HG03103 (cell line): ENCODE data around the gene CDH11.

Experiments
- ATAC-seq: cut with Tn5 transposase; IDR thresholded peaks from one replicate; pipeline ENCODE4 v1.9.1; 2021; ENCODE audit warnings: low read depth; ENCODE audit not compliant: unreplicated experiment

The CDH11 gene

DNA sequence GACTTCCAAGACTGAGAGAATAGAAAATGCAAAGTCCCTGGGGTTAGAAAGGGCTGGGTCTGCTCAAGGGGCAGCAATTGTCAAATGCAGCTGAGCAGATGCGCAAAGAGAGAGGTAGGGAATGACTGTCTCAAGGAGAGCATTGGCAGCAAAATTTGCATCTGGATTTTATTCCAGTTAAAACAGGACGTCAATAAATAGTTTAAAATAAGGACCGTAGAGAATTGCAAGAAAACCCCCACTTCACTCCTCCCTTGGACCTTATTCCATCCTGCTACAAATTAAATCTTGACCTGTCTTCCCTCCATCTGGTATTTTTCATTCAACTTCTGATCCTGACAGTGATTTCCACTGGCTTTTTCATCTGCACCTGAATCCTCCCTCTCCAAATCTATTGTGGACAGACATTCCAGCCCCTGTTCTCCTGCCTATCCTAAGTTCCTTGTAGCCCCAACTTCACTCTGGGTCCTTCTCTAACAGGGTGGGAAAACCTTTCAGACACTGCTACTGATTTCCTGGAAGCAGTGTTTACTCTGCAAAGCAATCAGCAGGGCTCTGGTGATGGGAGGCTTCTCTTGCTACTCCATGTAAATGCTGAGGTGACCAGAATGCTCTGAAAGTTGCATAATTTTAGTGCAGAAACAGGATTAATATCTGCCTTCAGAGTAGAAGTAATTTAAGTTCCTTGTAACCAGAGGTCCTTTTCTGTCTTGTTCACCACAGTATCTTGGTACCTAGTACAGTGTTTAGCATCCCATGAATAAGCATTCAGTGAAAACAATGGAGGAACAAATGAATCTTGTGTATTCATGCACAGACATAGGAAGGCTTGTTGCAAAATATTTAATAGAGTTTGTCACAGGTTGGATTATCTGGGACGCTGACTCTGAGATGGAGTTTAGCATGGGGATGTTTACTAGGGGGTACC is 79.2 kb downstream of the CDH11 start:
- no peak for ATAC-seq

DNA sequence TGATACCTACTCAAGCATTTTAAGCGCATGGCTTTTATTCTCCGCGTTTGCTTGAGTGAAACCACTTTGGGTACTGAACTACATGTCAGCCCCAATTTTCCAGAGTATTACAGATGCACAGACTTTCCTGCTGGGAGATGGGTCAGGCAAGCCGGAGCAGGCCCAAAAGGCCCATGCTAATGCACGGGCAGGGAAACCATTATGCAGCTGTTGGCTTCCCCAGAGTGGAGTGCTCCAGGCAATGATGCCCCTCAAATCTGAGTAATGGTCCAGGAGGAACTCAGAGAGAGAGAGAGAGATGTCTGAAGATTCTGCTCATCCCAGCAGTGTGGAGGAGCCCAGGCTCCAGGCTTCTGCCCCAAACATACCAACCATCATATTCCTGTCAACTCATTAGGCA is 80.2 kb downstream of the CDH11 start:
- ATAC-seq: no peak

DNA sequence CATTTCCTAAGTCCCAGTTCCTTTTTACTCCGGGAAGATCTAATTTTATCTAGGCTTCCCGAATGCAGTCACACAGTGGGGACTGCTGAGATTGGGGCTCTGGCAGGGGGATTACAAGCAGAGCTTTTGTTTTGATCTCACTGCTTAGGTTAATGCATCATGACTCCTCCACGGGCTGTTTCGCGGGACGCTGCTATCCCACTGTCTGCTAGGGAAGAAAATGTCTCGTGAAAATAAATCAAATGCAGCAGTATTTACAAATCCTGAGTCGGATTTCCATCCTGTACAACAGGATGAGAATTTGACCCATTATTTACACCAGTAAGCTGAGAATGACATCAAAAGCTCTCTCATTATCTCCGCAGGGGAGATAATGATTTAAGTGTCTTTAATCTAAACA is 83.8 kb downstream of the CDH11 start:
- ATAC-seq: no peak

DNA sequence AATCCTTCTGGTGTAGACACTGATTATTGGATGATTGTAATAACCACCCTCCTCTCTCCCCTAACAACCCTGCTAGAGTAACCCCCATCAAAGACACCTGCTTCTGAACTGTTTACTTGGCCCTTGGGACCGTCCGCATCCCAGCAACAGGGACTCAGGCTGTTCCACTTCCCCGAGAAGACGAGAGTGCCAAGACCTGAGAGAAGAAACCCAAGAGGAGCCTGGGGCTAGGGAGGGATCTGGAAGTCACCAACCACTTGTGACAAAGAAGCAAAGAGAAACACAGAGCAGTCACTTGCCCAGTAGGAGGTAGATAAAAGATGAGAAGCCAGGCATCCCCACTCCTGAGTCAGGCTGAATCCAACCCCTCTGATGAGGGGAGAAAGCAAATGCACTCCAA is 84.3 kb downstream of the CDH11 start:
- ATAC-seq: no peak

DNA sequence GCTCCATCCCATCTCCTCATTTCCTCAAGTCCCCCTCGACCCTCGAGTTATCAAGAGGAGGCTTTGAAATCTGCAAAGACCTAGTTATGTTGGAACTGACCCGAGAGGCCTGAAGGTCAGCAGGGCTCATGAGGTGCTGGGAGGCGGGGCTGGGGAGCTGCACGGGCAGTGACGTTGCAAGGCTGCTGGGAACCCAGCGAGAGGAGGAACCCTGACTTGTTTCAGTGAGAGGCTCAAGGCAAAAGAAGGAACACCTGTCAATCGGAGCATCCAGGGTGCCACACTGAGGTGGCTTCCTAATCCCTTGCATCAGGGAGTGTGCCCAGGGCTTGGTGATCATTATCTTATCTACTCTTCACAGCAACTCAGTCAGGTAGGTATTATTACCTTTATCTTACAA is 86.9 kb downstream of the CDH11 start:
- no peak for ATAC-seq

DNA sequence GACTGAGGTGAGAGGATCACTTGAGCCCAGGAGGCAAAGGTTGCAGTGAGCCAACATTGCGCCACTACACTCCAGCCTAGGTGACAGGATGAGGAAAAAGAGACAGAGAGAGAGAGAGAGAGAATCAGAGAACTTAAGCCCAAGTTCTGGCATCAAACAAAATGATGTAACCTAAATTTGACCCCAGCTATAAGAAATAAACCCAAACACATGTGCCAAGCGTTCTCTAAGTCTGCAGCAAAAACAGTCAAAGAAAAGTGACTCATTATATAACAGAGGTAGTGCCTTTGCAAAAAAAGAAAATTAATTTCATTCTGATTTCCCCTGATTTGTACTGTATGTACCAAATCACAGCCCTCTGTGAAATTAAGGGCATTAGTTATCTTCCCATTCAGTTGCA is 89.5 kb downstream of the CDH11 start:
- no peak for ATAC-seq

DNA sequence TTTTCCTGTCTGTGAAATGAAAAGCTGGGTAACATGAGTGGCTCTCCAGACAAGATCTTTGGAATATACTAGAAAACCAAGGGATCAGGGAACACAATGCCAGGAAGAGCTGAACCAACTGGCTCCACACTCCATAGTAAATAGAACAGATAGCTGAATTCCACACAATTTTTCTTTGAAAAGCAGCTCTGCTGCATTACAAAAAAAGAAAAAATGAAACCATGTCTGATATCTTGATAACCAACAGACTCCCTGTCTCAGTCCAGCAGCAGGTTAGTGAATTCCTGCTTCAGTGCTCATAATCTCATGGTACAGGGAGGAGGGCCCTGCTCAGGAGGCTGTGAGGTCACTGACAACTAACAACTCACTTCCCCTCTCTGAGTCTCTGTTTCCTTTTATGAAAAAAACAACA is 97.1 kb downstream of the CDH11 start:
- no peak for ATAC-seq

DNA sequence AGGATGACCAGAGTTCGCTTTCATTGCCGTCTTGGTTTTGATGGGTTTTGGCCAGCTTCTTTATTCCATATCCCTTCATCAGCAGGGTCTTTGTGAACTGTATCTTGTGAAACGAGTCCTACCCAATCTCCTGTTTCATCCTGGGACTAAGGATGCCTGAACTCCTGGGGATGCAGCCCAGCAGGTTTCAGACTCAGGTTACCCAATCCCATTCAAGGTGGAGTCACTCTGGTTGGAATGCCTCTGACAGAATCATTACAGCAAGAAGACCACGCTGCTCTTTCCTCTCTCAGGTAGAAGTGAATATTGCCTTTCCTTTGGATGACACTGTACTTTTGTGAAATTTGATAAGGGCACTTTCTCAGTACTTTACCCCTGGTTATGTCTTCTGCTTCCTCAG is 98.1 kb downstream of the CDH11 start:
- ATAC-seq: no peak

DNA sequence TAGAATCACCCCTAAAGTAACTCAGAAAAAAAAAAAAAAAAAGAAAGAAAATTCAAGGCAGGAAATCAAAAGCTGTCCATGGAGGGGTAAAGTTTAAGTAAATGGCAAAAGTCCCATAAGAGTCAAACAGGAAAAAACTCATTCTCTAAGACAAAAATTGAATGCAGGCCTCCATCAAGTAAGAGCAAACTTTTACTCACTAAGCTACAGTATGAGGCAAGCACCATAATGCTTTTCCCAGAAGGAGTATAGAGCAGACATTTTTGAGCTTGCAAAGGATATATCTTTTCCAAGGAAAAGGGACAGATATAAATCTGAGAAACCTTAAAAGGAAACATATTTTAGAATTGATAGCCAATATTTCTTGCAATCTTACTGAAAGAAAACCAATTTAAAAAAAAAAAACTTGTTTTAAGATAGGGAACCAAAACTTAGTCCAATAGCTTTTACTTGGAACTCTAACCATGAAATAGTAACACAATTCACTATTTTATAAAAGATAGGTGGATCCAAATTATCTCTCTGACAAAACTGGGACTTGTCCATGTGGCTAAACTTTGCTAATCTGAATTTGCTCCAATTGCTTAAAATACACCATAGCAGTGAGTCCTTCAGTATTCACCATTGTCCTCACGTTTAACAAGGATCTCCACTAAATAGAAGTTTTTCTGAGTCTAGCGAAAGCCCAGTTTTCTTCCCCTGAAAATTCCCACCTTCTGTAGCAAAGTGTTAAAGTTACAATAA is 99.8 kb downstream of the CDH11 start:
- no peak for ATAC-seq

DNA sequence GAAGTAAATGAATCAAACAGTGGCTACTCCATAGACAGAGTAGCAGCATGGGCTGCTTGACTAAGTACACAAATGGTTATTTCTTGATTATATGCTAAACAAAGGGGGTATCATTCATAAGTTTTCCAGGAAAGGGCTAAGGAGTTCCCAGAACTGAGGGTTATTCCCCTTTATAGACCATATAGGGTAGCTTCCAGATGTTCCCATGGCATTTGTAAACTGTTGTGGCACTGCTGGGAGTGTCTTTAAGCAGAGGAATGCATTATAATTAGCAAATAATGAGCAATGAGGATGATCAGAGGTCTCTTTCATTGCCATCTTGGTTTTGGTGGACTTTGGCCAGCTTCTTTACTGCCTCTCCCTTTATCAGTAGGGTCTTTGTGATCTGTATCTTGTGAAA is 105.1 kb downstream of the CDH11 start:
- no peak for ATAC-seq

DNA sequence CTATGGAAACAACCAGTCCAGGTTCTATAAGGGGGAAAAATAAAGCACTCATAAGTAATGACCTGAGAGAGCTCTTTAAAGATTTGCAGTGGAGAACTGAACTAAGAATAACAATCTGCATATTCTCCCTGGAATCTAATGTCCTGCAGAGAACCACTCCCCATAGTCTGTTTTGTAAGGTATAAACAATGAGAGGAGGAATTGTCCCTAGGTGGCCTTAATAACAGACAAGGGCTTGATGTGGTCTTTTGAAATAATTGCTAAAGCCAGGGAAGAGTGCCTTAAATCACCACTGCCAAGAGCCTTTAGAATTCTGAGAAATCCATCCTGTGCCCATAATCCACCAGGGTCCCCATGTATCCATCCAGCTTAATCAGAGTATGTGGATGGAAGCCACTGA is 106.3 kb downstream of the CDH11 start:
- ATAC-seq: no peak

DNA sequence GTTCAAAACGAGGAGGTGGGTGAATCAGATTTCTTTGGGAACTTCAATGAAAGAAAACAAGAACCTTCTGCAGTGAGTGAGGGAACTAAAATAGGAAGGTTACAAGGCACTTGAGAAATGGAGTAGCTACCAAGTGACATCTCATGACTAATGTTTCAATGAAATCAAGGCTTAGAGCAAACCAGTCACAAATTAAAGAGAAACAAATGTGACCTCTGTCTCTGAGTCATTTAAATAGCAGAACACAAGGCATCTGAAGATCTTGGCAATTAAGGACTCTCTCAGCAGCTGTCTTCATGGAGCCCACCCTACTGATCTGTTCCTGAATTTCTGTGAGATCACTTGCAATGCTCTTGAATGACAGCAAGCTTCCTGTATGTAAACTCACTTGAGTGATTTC is 109.5 kb downstream of the CDH11 start:
- no peak for ATAC-seq

DNA sequence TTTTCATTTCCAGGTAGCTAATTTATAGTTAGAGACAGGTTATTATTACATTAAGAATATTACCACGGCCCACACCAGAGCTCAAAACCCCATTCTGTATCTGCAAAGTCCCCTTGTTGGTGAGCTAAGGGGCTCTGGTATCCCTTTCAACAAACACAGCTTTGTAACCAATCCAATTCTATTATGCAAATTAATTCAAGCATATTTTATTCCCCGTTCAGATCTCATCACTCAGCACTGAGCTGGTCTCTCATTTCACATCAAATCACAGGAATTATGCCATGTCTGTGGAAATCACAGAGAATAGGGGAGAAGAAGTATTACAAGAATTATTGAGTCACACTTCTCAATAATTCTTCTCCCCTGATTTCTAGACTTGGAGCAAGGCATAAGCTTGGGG is 111.7 kb downstream of the CDH11 start:
- ATAC-seq: no peak

DNA sequence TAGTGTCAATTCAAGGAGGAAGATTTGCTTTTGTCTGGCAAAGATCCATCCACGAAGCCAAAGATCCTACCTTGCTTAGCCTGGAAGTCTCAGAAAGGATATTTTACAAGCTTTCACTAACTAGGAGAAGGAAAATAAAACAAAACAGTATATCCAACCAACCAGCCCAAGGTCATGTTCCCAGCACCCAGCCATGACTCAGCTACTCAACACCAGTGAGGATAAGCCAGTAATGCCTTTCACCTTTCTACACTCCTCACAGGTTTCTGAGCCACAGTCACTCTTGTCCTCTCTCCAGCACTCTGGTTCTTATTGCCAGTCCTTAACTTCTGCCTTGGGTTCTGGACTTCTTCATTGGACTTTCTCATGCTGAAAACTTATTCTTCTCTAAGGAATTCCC is 116.2 kb downstream of the CDH11 start:
- no peak for ATAC-seq

DNA sequence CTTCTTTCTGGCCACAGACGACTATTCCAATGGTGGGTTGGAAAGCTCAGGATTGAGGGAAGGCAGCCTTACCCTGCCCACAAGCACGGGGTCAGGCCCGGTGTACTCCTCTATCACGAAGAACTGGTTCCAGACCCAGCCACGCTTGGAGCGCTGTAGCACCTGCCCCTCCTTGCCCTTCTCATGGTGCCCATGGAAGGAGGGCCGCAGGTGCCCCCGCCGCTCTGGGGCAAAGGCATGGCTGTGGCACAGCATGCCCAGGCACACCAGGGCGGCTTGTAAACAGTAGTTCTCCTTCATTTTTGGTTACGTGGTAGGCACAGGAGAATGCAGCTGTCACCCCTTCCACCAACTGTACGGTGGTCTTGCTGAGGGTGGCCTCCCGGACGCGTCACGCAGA is 117.3 kb downstream of the CDH11 start:
- no peak for ATAC-seq

DNA sequence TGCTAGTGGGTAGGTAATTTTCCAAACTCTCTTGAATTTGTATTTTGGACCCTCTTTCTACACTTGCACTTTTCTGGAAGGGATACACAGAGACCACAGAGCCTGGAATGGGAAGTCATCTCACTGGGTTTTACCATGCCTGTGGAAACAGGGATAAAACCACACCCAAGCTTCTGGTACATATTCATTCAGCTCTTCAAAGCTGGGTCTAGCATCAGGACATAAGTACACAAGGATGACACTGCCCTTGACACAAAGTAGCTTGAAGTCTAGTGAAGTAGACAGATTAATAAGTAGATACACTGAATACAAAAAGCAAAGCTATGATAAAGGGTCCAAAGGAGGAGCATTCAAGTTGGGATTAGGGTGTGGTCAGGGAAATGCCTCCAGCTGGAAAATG is 118.2 kb downstream of the CDH11 start:
- ATAC-seq: no peak

DNA sequence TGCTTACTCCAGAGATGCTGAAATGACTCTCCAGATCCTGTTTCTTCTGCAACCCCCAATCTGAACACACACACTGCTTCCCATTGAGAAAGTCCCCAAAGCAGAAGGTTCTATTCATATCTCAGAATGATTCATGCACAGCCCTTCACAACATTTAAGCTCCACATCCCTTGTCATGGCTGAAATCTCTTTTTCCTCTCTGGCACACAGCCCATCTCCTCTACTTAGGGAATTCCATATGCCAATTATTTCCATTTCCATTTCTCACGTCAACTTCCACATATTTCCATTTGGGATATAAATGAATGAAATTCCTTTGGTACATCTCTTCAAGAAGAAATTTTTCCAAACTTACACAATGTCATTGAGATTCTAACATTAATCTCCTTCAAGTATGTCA is 119.6 kb downstream of the CDH11 start:
- ATAC-seq: no peak

DNA sequence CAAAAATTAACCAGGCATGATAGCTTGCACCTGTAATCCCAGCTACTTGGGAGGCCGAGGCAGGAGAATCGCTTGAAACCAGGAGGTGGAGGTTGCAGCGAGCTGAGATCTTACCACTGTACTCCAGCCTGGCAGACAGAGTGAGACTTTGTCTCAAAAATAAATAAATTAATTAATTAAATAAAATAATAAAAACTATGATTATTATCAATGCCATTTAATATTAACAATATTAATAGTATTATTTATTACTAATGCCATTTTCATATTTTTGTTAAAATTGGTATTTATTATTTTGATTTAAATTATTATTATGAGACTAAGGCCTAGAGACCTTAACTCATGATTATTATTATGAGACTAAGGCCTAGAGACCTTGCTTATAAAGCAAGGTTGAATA is 121.2 kb downstream of the CDH11 start:
- no peak for ATAC-seq

DNA sequence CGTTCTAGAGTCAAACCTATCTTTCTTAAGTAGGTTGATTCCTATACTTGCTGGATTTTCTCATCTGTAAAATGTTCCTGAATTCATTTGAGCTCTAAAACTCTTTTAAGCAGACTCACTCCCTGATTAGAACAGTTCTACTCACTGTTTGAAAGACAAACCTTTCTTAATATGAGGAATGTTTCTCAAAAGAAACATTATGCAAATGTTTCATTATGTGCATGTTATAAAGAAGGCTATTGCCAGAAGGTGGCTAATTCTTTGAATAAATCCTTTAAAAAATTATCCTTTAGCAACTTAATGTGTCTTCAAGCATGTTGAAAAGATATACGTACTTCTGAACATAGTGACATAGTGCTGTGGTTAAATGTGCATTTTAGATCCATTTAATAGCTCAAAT is 124.1 kb downstream of the CDH11 start:
- ATAC-seq: no peak

DNA sequence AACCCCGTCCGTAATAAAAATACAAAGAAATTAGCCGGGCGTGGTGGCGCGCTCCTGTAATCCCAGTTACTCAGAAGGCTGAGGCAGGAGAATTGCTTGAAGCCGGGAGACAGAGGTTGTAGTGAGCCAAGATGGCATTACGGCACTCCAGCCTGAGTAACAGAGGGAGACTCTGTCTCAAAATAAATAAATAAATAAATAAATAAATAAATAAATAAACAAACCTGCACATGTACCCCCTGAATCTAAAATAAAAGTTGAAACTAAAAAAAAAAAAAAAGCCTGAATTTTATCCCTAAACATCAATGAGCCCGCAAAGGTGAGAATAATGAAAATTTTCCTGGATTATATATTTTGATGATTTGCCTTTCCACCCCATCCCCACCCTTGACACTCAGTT is 124.7 kb downstream of the CDH11 start:
- no peak for ATAC-seq

DNA sequence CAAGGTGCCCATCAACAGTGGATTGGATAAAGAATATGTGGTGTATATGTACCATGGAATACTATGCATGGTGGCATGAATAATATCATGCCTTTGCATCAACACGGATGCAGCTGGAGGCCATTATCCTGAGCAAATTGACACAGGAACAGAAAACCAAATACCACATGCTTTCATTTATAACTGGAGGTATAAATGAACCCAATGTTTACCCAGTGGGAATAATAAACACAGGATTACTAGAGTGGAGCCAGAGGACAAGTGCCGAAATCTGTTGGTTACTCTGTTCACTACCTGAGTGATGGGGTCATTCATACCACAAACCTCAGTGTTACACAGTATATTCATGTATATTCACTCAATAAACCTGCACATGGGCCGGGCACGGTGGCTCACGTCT is 125.2 kb downstream of the CDH11 start:
- no peak for ATAC-seq

DNA sequence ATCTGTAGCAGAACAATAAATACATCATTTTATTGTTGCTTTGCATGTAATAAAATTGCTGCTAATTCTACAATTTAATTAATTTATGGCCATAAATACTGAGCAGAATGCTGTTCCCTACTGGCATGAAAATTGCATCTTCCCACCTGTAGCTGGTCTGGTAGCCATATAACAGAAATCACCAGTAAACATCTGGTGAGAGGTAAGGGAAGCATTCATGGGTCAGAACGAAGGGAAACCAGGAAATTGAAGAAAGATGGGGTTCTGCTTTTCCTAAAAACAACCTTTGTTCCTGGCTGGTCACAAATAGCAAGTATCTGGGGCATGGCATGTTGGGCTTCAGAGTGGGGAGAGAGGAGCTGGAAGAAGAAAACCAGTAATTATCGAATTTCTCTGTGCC is 128.4 kb downstream of the CDH11 start:
- no peak for ATAC-seq
